Spleen (tissue), 11 donors: ENCODE results near the gene SYTL1. TPM values are rescaled to one million over a fixed set of nuclear protein-coding genes. Genes with fewer than 3 reads are reported as not detected.

ENCODE experiments used
- DNase-seq: peaks from one replicate; pipeline ENCODE4 v3.0.0-alpha.2; 2020
- H3K27ac ChIP-seq, 8 donors: fragments of 200-600 bp; sonication (generic) in 7 of 8; 1 replicate in 4 of 8; 2 replicates in 4 of 8; pipeline versions ENCODE4 v1.5.0 to v1.8.0; 2016 to 2021; ENCODE audit warnings: inconsistent platforms in 4 of 8, mild to moderate bottlenecking in 4 of 8, moderate library complexity in 1 of 8
- H3K27me3 ChIP-seq, 7 donors: fragments of 200-600 bp; sonication (generic) in 6 of 7; replicated peaks in 1 of 7; 1 replicate in 4 of 7; 2 replicates in 3 of 7; pipeline versions ENCODE4 v1.5.0 to v1.8.0; 2016 to 2021; ENCODE audit warnings: inconsistent platforms in 3 of 7, mild to moderate bottlenecking in 1 of 7
- H3K36me3 ChIP-seq, 6 donors: fragments of 200-600 bp; sonication (generic) in 5 of 6; 1 replicate in 4 of 6; 2 replicates in 2 of 6; pipeline versions ENCODE4 v1.5.0 to v1.8.0; 2016 to 2021; ENCODE audit warnings: inconsistent platforms in 2 of 6
- H3K4me1 ChIP-seq, 6 donors: fragments of 200-600 bp; sonication (generic) in 5 of 6; 1 replicate in 3 of 6; 2 replicates in 3 of 6; pipeline versions ENCODE4 v1.5.0 to v1.8.0; 2016 to 2021; ENCODE audit warnings: inconsistent platforms in 3 of 6
- H3K4me3 ChIP-seq, 8 donors: fragments of 200-600 bp; sonication (generic) in 7 of 8; 1 replicate in 4 of 8; 2 replicates in 4 of 8; pipeline versions ENCODE4 v1.5.0 to v1.8.0; 2016 to 2021; ENCODE audit warnings: inconsistent platforms in 4 of 8, mild to moderate bottlenecking in 4 of 8, moderate library complexity in 2 of 8
- H3K9me3 ChIP-seq, 8 donors: fragments of 200-600 bp; sonication (generic) in 7 of 8; 1 replicate in 4 of 8; 2 replicates in 4 of 8; pipeline versions ENCODE4 v1.5.0 to v1.8.0; 2016 to 2021; ENCODE audit warnings: inconsistent platforms in 4 of 8
- POLR2A ChIP-seq, 3 donors: fragments of 450-650 bp; IDR thresholded peaks; one replicate each; pipeline ENCODE4 v1.5.1; 2017; ENCODE audit warnings: antibody characterized with exemption in 3 of 3, mild to moderate bottlenecking in 1 of 3
- POLR2AphosphoS5 ChIP-seq, 3 donors: sonication (generic); formaldehyde crosslinking; IDR thresholded peaks; one replicate each; pipeline ENCODE4 v1.5.1; 2017; ENCODE audit warnings: antibody characterized with exemption in 3 of 3
- WGBS, 5 donors: extraction: QIAGEN DNeasy Blood & Tissue Kit in 3 of 5; methylation state at CpG; one replicate each; pipeline versions ENCODE4 v1.1.5 to v1.1.7; 2013 to 2018; 5-methylcytosine and 5-hydroxymethylcytosine counted together
- intact Hi-C: fragments of 100-400 bp; cut with DNase I; formaldehyde crosslinking; loops from one replicate; pipeline ENCODE4 v1.15.0; 2023; ENCODE audit warnings: low total_unique reads
- polyA plus RNA-seq, 3 donors: library from polyadenylated mRNA; stranded (reverse); fragments of 200-250 nt; gene quantifications; one replicate each; pipeline ENCODE4 v1.2.1, GENCODE V29; 2013
- total RNA-seq, 7 donors: library from RNA; depleted of rRNA in 3 of 7; stranded (reverse); fragments of >200 nt in 3 of 7; fragmentation: NEBNext Ultra II Directional in 4 of 7; extraction: Animal tissue kit (Norgen Biotek cat#: 25700) in 4 of 7; gene quantifications; one replicate each; pipeline versions ENCODE4 v1.1.0 to v1.2.1, GENCODE V29; 2016 to 2021
- TF ChIP-seq, protein P1 (sequence below), 11 experiments: fragments of 200-600 bp in 7 of 11; fragments of 450-650 bp in 4 of 11; sonication (generic) in 4 of 11; IDR thresholded peaks in 8 of 11; conservative IDR thresholded peaks in 3 of 11; 1 replicate in 7 of 11; 2 replicates in 4 of 11; pipeline versions ENCODE4 v1.4.0 to v1.8.0; 2016 to 2021; ENCODE audit warnings: antibody characterized with exemption in 11 of 11, inconsistent platforms in 4 of 11, mild to moderate bottlenecking in 1 of 11
- donor health status: healthy with polysubstance abuse.
- donor health status: DM: no; HTN: no; CAD: no; lungs with moderate emphysema.
- donor health status: DM: no; HTN: no; CAD: no.
- donor health status: Bipolar disorder and iron deficiency.
- donor health status: healthy.
- donor health status: DM: no; HTN: no; CAD: no.
- donor health status: DM: yes; HTN: yes; CAD: no.

Gene SYTL1
- total and polyA plus RNA-seq, 10 donors = 54.9 to 208 (median 76.4) TPM

DNA sequence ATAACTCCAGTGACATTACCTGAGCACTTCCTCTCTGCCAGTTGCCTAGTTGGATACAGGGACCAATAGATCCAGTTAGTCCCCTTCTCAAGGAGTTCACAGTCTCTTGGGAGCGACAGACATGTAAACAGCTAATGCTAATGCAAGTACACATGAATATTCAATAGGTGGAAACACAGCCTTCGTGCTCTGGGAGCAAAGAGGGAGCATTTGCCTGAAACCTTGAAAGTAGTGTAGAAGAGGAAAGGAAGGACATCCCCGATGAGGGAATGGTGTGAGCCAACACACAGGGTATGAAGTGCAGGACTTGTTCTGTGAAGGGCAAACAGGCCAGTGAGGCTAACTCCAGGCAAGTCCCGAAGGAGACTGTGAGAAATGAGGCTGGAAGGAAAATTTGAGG is 23.7 kb upstream of the SYTL1 start:
- Histone ChIP-seq H3K36me3 (no peaks in the 10 kb centered on the region), H3K27ac (no peak overlapping the region), H3K4me1 (peaks cover 3 to 17% (median 15%) of the 10 kb centered on the region in 6 donors), H3K4me3 (no peak overlapping the region), H3K9me3 (no peaks in the 10 kb centered on the region), H3K27me3 (peaks cover 0 to 8% (median 0%) of the 10 kb centered on the region in 7 donors)
- WGBS, 5 donors = 30 to 54% (median 45%) methylated on average over 4 of the region's 4 CpGs
- TF ChIP-seq, protein P1, sequence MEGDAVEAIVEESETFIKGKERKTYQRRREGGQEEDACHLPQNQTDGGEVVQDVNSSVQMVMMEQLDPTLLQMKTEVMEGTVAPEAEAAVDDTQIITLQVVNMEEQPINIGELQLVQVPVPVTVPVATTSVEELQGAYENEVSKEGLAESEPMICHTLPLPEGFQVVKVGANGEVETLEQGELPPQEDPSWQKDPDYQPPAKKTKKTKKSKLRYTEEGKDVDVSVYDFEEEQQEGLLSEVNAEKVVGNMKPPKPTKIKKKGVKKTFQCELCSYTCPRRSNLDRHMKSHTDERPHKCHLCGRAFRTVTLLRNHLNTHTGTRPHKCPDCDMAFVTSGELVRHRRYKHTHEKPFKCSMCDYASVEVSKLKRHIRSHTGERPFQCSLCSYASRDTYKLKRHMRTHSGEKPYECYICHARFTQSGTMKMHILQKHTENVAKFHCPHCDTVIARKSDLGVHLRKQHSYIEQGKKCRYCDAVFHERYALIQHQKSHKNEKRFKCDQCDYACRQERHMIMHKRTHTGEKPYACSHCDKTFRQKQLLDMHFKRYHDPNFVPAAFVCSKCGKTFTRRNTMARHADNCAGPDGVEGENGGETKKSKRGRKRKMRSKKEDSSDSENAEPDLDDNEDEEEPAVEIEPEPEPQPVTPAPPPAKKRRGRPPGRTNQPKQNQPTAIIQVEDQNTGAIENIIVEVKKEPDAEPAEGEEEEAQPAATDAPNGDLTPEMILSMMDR (IDR thresholded peaks at IDR 0.05 in 8 of 11, conservative IDR thresholded peaks at IDR 0.05 in 3 of 11) = no peak
- TF ChIP-seq POLR2A (IDR thresholded peaks at IDR 0.05) = no peak
- TF ChIP-seq POLR2AphosphoS5 (IDR thresholded peaks at IDR 0.05) = no peak
- no peak for DNase-seq
- intact Hi-C loops = no loop called here

DNA sequence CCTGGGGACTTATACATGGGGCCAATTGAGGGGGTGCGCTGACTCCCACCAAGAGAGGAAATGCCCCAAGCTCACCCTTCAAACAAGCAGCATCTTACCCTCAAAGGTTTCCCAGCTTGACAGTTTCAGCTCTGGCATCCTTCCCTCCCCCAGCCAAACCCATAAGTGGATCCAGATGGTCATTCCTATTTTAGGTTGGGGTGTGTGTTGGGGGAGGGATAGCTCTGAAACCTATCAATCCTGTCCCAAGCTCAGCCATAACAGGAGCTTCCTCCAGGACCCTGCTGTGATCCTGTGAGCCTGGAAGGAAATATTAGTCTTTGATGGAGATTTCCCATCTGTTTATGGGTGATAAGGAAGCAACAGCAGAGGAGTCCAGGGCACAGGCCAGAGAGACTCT is 23.2 kb upstream of the SYTL1 start:
- Histone ChIP-seq H3K27ac (no peak overlapping the region), H3K4me3 (no peak overlapping the region), H3K4me1 (peaks cover 7 to 22% (median 20%) of the 10 kb centered on the region in 6 donors), H3K27me3 (peaks cover 0 to 8% (median 0%) of the 10 kb centered on the region in 7 donors), H3K9me3 (no peaks in the 10 kb centered on the region), H3K36me3 (peaks cover 0 to under 1% (median 0%) of the 10 kb centered on the region in 6 donors)
- TF ChIP-seq POLR2A (IDR thresholded peaks at IDR 0.05) = no peak
- 67 to 75% (median 69%) methylated on average over 1 of the region's 1 CpG for WGBS, 5 donors
- intact Hi-C loops = no loop called here
- DNase-seq = peak; percentile 0

DNA sequence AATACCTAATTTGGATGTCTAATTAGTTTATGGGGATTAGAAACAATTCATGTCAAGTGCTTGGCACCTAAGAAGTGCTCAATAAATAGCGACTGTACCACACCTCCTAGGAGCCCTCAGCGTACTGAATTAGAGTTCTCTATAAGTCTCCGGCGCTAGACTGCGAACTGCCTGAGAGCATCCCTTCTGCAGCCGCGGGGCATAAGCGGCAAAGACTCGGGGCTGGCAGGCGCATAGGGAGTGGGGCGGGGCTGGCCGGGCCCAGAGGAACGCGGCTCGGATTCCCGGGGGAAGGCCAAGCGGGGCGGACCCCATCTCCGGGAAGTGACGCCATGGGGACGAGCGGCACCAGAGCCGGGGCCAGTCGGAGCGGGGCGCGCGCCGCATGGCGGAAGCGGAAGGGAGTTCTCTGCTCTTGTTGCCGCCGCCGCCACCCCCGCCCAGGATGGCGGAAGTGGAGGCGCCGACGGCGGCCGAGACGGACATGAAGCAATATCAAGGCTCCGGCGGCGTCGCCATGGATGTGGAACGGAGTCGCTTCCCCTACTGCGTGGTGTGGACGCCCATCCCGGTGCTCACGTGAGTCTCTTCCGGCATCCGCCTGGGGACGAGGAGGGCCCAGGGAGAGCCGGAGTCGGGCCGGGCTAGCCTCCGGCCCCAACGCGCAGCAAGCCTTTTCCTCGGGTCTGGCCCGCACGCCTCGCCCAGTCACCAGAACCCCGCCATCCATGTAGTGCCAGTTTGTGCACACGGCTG is 19.8 kb upstream of the SYTL1 start, which contains the start of gene TMEM222:
TSS of gene TMEM222 (plus strand) at position 351 of the 756 bp plus-strand sequence. CDS start at position 386, 35 bp downstream.
- H3K27ac ChIP-seq = peak within 1 kb of the TSS; percentile 85 to 95 (median 91)
- DNase-seq = peak; percentile 100
- intact Hi-C loops = no loop called here
- peaks cover 0 to 8% (median 0%) of the 10 kb centered on the region in 7 donors for H3K27me3 ChIP-seq
- peak within 1 kb of the TSS; percentile 74 to 98 (median 89) for H3K4me3 ChIP-seq
- H3K9me3 ChIP-seq = no peaks in the 10 kb centered on the region
- WGBS, 5 donors = 0 to 1% (median 0%) methylated on average over 38 to 67 of the region's 67 CpGs
- H3K4me1 ChIP-seq = peaks cover 20 to 56% (median 48%) of the 10 kb centered on the region in 6 donors
- TF ChIP-seq POLR2A (IDR thresholded peaks at IDR 0.05) (peak in 2 of 3 donors; percentile 32 to 86), POLR2AphosphoS5 (IDR thresholded peaks at IDR 0.05) (peak; percentile 94 to 98 (median 96))
- TF ChIP-seq, protein P1 (IDR thresholded peaks at IDR 0.05 in 8 of 11, conservative IDR thresholded peaks at IDR 0.05 in 3 of 11) = peak in 8 of 11 experiments; percentile 22 to 68 (median 46)
- H3K36me3 ChIP-seq = peaks cover 0 to 35% (median 16%) of the 10 kb centered on the region in 6 donors

DNA sequence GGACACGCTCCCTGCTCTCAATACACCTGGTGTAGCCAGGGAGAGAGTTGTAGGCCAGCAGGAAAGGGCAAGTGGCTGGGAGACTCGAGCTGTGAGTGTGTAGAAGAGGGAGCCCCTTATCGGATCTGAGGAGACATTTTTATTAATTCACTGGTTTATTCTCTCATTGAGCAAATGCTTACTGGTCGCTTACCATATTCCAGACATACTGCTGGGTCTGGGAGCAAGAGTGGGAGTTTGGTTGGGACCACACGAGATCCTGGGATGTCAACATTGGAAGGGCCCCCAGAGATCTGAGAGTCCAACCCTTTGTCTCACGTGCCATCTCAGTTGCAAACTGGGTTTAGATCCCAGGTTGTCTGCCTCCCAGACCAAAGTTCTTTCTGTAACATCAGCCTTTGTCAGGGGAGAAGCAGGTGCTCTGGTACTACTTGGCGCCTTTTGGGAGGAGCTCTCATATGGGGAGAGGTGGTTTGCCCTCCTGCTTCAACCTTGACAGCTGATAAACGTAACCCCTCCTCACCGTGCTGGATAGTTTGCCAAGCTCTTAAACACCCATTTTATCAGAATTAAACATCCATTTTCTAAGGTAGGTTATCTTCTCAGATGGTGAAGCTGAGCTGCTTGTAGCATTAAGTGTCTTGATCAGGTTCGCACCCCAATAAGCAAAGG is 19.1 kb upstream of the SYTL1 start:
- no peaks in the 10 kb centered on the region for H3K9me3 ChIP-seq
- TF ChIP-seq POLR2A (IDR thresholded peaks at IDR 0.05) (no peak), POLR2AphosphoS5 (IDR thresholded peaks at IDR 0.05) (no peak)
- TF ChIP-seq, protein P1 (IDR thresholded peaks at IDR 0.05 in 8 of 11, conservative IDR thresholded peaks at IDR 0.05 in 3 of 11) = no peak
- intact Hi-C loops = no loop called here
- H3K27ac ChIP-seq = peak overlapping the region; percentile 85 to 95 (median 91)
- peaks cover 21 to 63% (median 52%) of the 10 kb centered on the region in 6 donors for H3K4me1 ChIP-seq
- H3K4me3 ChIP-seq = peak overlapping the region; percentile 74 to 98 (median 89)
- H3K36me3 ChIP-seq = peaks cover 0 to 42% (median 16%) of the 10 kb centered on the region in 6 donors
- no peak for DNase-seq
- WGBS, 5 donors = 10 to 12% (median 11%) methylated on average over 10 of the region's 10 CpGs
- H3K27me3 ChIP-seq = peaks cover 0 to 8% (median 0%) of the 10 kb centered on the region in 7 donors
